NT2/D1 (cell line): Measurements from ENCODE around the gene BPI.

Experiments used
- SUZ12 ChIP-seq: IDR thresholded peaks from 2 replicates; pipeline ENCODE4 v1.6.1; 2011; ENCODE audit not compliant: insufficient read length, insufficient read depth; ENCODE audit errors: extremely low read depth
- YY1 ChIP-seq: IDR thresholded peaks from 2 replicates; pipeline ENCODE4 v1.6.1; 2011; ENCODE audit not compliant: insufficient read length, insufficient read depth
- ZNF274 ChIP-seq: IDR thresholded peaks from 2 replicates; pipeline ENCODE4 v1.6.1; 2011; ENCODE audit warnings: mild to moderate bottlenecking, low read depth, low read length

GRCh38 chr20:38369389-38369788 lies 65.4 kb downstream of the BPI start:
- TF ChIP-seq SUZ12 = no peak
- no peak for TF ChIP-seq YY1
- TF ChIP-seq ZNF274 = no peak
